ENCODE results near the gene CDK2. TPM values are rescaled to one million over a fixed set of nuclear protein-coding genes. Genes with fewer than 3 reads are reported as not detected.
"Not testable (repeated sequence)": the region's sequence is repeated elsewhere in the genome, so short reads cannot be mapped to it uniquely, and the experiment has no call there.

CDK2 gene
- total RNA-seq, 1 donor from 2014 or later: 46.5 TPM

DNA sequence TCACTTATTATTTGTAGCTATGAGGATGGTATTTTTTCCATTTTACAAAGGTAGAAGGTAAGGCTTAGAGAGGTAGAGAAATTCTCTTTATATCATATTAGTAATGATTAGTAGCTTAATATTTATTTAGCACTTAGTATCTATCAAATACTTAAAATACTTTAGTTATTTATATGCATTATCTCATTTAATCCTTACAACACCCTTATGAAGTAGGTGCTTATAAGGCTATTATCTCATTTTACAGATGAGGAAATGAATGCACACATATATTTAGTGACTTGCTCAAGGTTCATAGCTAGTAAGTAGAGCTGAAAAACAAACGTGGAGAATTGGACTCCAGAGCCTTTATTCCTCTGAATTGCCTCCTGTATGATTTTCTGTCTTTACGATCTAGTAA is 18.2 kb downstream of the CDK2 start:
- Histone ChIP-seq H3K27me3 (no peaks in the 10 kb centered on the region), H3K4me2 (no peak overlapping the region), H3K79me2 (ENCODE audit: low read depth) (peaks cover 21% of the 10 kb centered on the region), H3K27ac (no peak overlapping the region), H4K20me1 (ENCODE audit: low read depth) (peaks cover 15% of the 10 kb centered on the region), H3K36me3 (no peaks in the 10 kb centered on the region), H3K9me3 (ENCODE audit: low read depth) (no peaks in the 10 kb centered on the region), H2AFZ (replicated peaks) (no peak overlapping the region), H3K4me1 (no peaks in the 10 kb centered on the region), H3F3A (ENCODE audit: low read depth) (peaks cover 2% of the 10 kb centered on the region), H3K9ac (no peak overlapping the region), H3K4me3 (no peak overlapping the region)
- Mint-ChIP-seq H3K27me3 (ENCODE audit: insufficient read depth, low read depth) (no peaks in the 10 kb centered on the region), H3K36me3 (peaks cover 38% of the 10 kb centered on the region), H3K9me3 (no peaks in the 10 kb centered on the region), H3K4me3 (no peak overlapping the region), H3K4me1 (no peaks in the 10 kb centered on the region), H3K27ac (no peak overlapping the region)
- no peak for TF ChIP-seq EZH2phosphoT487 (IDR thresholded peaks at IDR 0.05)
- no peak for TF ChIP-seq EZH2 (IDR thresholded peaks at IDR 0.05)
- TF ChIP-seq, protein P1, sequence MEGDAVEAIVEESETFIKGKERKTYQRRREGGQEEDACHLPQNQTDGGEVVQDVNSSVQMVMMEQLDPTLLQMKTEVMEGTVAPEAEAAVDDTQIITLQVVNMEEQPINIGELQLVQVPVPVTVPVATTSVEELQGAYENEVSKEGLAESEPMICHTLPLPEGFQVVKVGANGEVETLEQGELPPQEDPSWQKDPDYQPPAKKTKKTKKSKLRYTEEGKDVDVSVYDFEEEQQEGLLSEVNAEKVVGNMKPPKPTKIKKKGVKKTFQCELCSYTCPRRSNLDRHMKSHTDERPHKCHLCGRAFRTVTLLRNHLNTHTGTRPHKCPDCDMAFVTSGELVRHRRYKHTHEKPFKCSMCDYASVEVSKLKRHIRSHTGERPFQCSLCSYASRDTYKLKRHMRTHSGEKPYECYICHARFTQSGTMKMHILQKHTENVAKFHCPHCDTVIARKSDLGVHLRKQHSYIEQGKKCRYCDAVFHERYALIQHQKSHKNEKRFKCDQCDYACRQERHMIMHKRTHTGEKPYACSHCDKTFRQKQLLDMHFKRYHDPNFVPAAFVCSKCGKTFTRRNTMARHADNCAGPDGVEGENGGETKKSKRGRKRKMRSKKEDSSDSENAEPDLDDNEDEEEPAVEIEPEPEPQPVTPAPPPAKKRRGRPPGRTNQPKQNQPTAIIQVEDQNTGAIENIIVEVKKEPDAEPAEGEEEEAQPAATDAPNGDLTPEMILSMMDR (IDR thresholded peaks at IDR 0.05): no peak
- no peak for DNase-seq (ENCODE audit: low spot score)

- Histone ChIP-seq H3K4me2 (no peak overlapping the region), H3K27me3 (no peaks in the 10 kb centered on the region), H3K9ac (no peak overlapping the region), H3K4me1 (no peaks in the 10 kb centered on the region), H3F3A (ENCODE audit: low read depth) (peaks cover 3% of the 10 kb centered on the region), H4K20me1 (ENCODE audit: low read depth) (peaks cover 15% of the 10 kb centered on the region), H3K36me3 (no peaks in the 10 kb centered on the region), H3K9me3 (ENCODE audit: low read depth) (no peaks in the 10 kb centered on the region), H3K79me2 (ENCODE audit: low read depth) (peaks cover 21% of the 10 kb centered on the region), H3K4me3 (no peak overlapping the region), H2AFZ (replicated peaks) (no peak overlapping the region), H3K27ac (no peak overlapping the region)
- TF ChIP-seq, protein P1 (IDR thresholded peaks at IDR 0.05): no peak
- TF ChIP-seq EZH2 (IDR thresholded peaks at IDR 0.05) (no peak), EZH2phosphoT487 (IDR thresholded peaks at IDR 0.05) (no peak)
- no peaks in the 10 kb centered on the region for H3K27me3 Mint-ChIP-seq (ENCODE audit: insufficient read depth, low read depth)
- DNase-seq (ENCODE audit: low spot score): no peak
- no peaks in the 10 kb centered on the region for H3K9me3 Mint-ChIP-seq
- H3K4me3 Mint-ChIP-seq: no peak overlapping the region
- H3K27ac Mint-ChIP-seq: no peak overlapping the region
- no peaks in the 10 kb centered on the region for H3K4me1 Mint-ChIP-seq
- peaks cover 39% of the 10 kb centered on the region for H3K36me3 Mint-ChIP-seq
Measured at GRCh38 chr12:55985341-55985740, 18.7 kb downstream of the CDK2 start.

DNA sequence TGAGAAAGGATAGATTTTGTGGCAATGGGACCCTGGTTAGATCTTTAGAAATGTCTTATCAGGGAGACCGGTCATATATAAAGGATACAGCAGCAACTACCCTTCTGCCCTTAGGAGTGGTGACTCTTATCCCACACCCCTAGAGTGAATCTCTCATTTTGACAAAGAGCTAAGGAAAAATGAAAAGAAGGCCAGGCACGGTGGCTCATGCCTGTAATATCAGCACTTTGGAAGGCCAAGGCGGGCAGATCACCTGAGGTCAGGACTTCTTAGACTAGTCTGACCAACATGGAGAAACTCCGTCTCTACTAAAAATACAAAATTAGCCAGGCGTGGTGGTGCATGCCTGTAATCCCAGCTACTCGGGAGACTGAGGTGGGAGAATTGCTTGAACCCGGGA is 19.3 kb downstream of the CDK2 start:
- not testable (repeated sequence) for H3K27ac ChIP-seq; DNase-seq (ENCODE audit: low spot score); H3K27me3 ChIP-seq; H3K27ac Mint-ChIP-seq; H3K4me1 ChIP-seq; H3K36me3 ChIP-seq; H3K9ac ChIP-seq; H3K4me3 ChIP-seq; H3K4me2 ChIP-seq; H3K27me3 Mint-ChIP-seq (ENCODE audit: insufficient read depth, low read depth); H3K4me1 Mint-ChIP-seq; H3K9me3 ChIP-seq (ENCODE audit: low read depth); H3K9me3 Mint-ChIP-seq; H3F3A ChIP-seq (ENCODE audit: low read depth); H3K4me3 Mint-ChIP-seq; H2AFZ ChIP-seq (replicated peaks)
- Histone ChIP-seq H3K79me2 (ENCODE audit: low read depth) (peaks cover 21% of the 10 kb centered on the region), H4K20me1 (ENCODE audit: low read depth) (peaks cover 15% of the 10 kb centered on the region)
- peaks cover 41% of the 10 kb centered on the region for H3K36me3 Mint-ChIP-seq

DNA sequence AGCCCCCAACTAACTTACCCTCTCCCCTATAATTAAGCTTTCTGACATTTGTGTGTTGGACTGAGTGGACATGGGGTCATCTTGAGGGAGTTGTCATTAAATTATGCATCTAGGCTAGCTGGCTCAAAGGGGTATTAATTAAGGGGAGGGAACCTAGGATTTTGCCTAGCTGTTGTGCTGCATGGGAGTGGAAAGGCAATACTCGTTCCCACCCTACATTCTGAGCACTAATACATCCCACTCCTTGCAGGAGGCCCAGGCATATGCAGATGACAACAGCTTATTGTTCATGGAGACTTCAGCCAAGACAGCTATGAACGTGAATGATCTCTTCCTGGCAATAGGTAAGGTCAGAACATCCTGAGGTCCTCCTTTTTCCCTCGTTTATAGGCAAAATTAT is 24.5 kb downstream of the CDK2 start:
- H3K36me3 ChIP-seq: peaks cover 7% of the 10 kb centered on the region

More for the DNA sequence above, 24.5 kb downstream of the CDK2 start:
- peaks cover 33% of the 10 kb centered on the region for H3F3A ChIP-seq (ENCODE audit: low read depth)
- H3K4me1 ChIP-seq: no peaks in the 10 kb centered on the region
- no peaks in the 10 kb centered on the region for H4K20me1 ChIP-seq (ENCODE audit: low read depth)
- no peak overlapping the region for H3K27ac ChIP-seq
- TF ChIP-seq EZH2phosphoT487 (IDR thresholded peaks at IDR 0.05): no peak
- TF ChIP-seq, protein P1 (IDR thresholded peaks at IDR 0.05): no peak
- no peak for TF ChIP-seq EZH2 (IDR thresholded peaks at IDR 0.05)
- peaks cover 1% of the 10 kb centered on the region for H3K4me1 Mint-ChIP-seq
- H2AFZ ChIP-seq (replicated peaks): no peak overlapping the region
- H3K4me3 ChIP-seq: no peak overlapping the region
- H3K27me3 ChIP-seq: no peaks in the 10 kb centered on the region
- no peaks in the 10 kb centered on the region for H3K9me3 Mint-ChIP-seq
- no peak overlapping the region for H3K27ac Mint-ChIP-seq
- H3K4me2 ChIP-seq: no peak overlapping the region
- no peak overlapping the region for H3K4me3 Mint-ChIP-seq
- peaks cover 2% of the 10 kb centered on the region for H3K27me3 Mint-ChIP-seq (ENCODE audit: insufficient read depth, low read depth)
- no peaks in the 10 kb centered on the region for H3K9me3 ChIP-seq (ENCODE audit: low read depth)
- H3K36me3 Mint-ChIP-seq: peaks cover 43% of the 10 kb centered on the region
- H3K9ac ChIP-seq: no peak overlapping the region
- H3K79me2 ChIP-seq (ENCODE audit: low read depth): no peaks in the 10 kb centered on the region
- DNase-seq (ENCODE audit: low spot score): no peak
